SU-DHL-6 (cell line): ENCODE measurements around the gene PRKCA.

ENCODE experiments used
- EZH2phosphoT487 ChIP-seq: fragments of 200-600 bp; sonication (generic), shearing (Covaris generic); conservative IDR thresholded peaks from 2 replicates; pipeline ENCODE4 v1.6.1; 2018; ENCODE audit warnings: mild to moderate bottlenecking, antibody characterized with exemption, low read length, moderate library complexity, mixed read lengths
- TF ChIP-seq, protein P1 (sequence below): fragments of 200-600 bp; sonication (generic); IDR thresholded peaks from one replicate; pipeline ENCODE4 v1.5.1; 2017; ENCODE audit warnings: antibody characterized with exemption, mild to moderate bottlenecking, low read length, moderate library complexity; ENCODE audit not compliant: insufficient read depth, poor library complexity, severe bottlenecking

GRCh38 chr17:66585472-66585871, 283.1 kb downstream of the PRKCA start:
- TF ChIP-seq, protein P1, sequence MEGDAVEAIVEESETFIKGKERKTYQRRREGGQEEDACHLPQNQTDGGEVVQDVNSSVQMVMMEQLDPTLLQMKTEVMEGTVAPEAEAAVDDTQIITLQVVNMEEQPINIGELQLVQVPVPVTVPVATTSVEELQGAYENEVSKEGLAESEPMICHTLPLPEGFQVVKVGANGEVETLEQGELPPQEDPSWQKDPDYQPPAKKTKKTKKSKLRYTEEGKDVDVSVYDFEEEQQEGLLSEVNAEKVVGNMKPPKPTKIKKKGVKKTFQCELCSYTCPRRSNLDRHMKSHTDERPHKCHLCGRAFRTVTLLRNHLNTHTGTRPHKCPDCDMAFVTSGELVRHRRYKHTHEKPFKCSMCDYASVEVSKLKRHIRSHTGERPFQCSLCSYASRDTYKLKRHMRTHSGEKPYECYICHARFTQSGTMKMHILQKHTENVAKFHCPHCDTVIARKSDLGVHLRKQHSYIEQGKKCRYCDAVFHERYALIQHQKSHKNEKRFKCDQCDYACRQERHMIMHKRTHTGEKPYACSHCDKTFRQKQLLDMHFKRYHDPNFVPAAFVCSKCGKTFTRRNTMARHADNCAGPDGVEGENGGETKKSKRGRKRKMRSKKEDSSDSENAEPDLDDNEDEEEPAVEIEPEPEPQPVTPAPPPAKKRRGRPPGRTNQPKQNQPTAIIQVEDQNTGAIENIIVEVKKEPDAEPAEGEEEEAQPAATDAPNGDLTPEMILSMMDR, result no peak
- TF ChIP-seq EZH2phosphoT487, result no peak
